K562 (cell line): ENCODE results near the gene NFATC2. TPM values are rescaled to one million over a fixed set of nuclear protein-coding genes. Genes with fewer than 3 reads are reported as not detected.

Source experiments
- ATAC-seq: fragments of 200-7000 bp; cut with Tn5 transposase; 3 replicates; pipeline ENCODE4 v1.9.1; 2020; ENCODE audit warnings: moderate library complexity
- BruUV-seq: library from RNA; stranded (reverse); fragments of 400-500 nt; replicated peaks from 2 replicates; lab custom pipeline; 2021; lab: Mats Ljungman, UMichigan
- CTCF ChIA-PET: fragments of 300-600 bp; formaldehyde crosslinking; extraction: SDS; loops from one replicate; lab custom pipeline; 2021; ENCODE audit warnings: low intra/inter-chr PET ratio; lab: Yijun Ruan, JAX
- POLR2A ChIA-PET: fragments of 300-600, 350-650 bp; sonication (Branson Sonifier 250); formaldehyde crosslinking; extraction: SDS; loops from one replicate; lab custom pipeline; 2021; ENCODE audit warnings: antibody characterized with exemption, inconsistent platforms; lab: Yijun Ruan, JAX
- DNase-seq, 4 experiments: peaks; one replicate each; pipeline versions ENCODE4 v3.0.0 to v3.0.0-alpha.2; 2011 to 2018; ENCODE audit warnings: low spot score in 3 of 4, mixed read lengths in 3 of 4; ENCODE audit errors: extremely low read depth in 1 of 4
- FAIRE-seq: peaks from 2 replicates; lab custom pipeline; 2011; peaks lifted over from hg19 to GRCh38; lab: Jason Lieb, UNC
- H2AFZ ChIP-seq: 2 replicates; pipeline ENCODE4 v1.6.0; 2011; ENCODE audit warnings: low read depth, low read length, control low read depth, inconsistent platforms
- H3K27ac ChIP-seq: fragments of 200-600 bp; 3 replicates; pipeline ENCODE4 v1.8.0; 2011; ENCODE audit warnings: low read depth, mild to moderate bottlenecking, control low read depth, inconsistent platforms, low read length, moderate library complexity, mixed read lengths; ENCODE audit errors: extremely low read depth
- H3K27me3 ChIP-seq, 2 experiments: fragments of 300-600 bp in 1 of 2; 2 replicates in 1 of 2; 3 replicates in 1 of 2; pipeline versions ENCODE4 v1.6.0 to v1.8.0; 2011; ENCODE audit warnings: inconsistent platforms in 2 of 2, low read length in 2 of 2, mild to moderate bottlenecking in 1 of 2, mixed read lengths in 1 of 2, moderate library complexity in 1 of 2; ENCODE audit not compliant: control insufficient read depth in 2 of 2, insufficient read depth in 2 of 2
- H3K36me3 ChIP-seq: fragments of 300-600 bp; 3 replicates; pipeline ENCODE4 v1.8.0; 2011; ENCODE audit warnings: mild to moderate bottlenecking, low read length, inconsistent platforms; ENCODE audit not compliant: control insufficient read depth, insufficient read depth
- H3K4me1 ChIP-seq, 2 experiments: fragments of 200-600 bp in 1 of 2; replicated peaks in 1 of 2; 2 replicates in 1 of 2; 3 replicates in 1 of 2; pipeline versions ENCODE4 v1.5.1 to v1.8.0; 2011; ENCODE audit warnings: inconsistent platforms in 2 of 2, low read length in 2 of 2, mild to moderate bottlenecking in 1 of 2, mixed read lengths in 1 of 2, moderate library complexity in 1 of 2; ENCODE audit not compliant: control insufficient read depth in 2 of 2, insufficient read depth in 2 of 2
- H3K4me2 ChIP-seq: 2 replicates; pipeline ENCODE4 v1.6.1; 2011; ENCODE audit warnings: low read length, control low read depth, inconsistent platforms, mixed read lengths; ENCODE audit not compliant: insufficient read depth
- H3K4me3 ChIP-seq: fragments of 200-600 bp; sonication (generic), shearing (Covaris generic); 2 replicates; pipeline ENCODE4 v1.5.1; 2016; ENCODE audit warnings: control low read depth, inconsistent platforms
- H3K79me2 ChIP-seq: fragments of 200-600 bp; 3 replicates; pipeline ENCODE4 v1.8.0; 2011; ENCODE audit warnings: low read length, inconsistent platforms; ENCODE audit not compliant: control insufficient read depth, insufficient read depth
- H3K9ac ChIP-seq, 2 experiments: 2 replicates each; pipeline versions ENCODE4 v1.6.0 to v1.6.1; 2011; ENCODE audit warnings: low read depth in 2 of 2, low read length in 2 of 2, control low read depth in 1 of 2, inconsistent platforms in 1 of 2, mild to moderate bottlenecking in 1 of 2, mixed read lengths in 1 of 2; ENCODE audit not compliant: insufficient read depth in 1 of 2
- H3K9me1 ChIP-seq: one replicate; pipeline ENCODE4 v1.6.0; 2011; ENCODE audit warnings: inconsistent platforms, mild to moderate bottlenecking, low read length, moderate library complexity; ENCODE audit not compliant: control insufficient read depth, insufficient read depth
- H3K9me3 ChIP-seq: replicated peaks from 2 replicates; pipeline ENCODE4 v1.5.1; 2011; ENCODE audit warnings: low read depth, low read length, inconsistent platforms; ENCODE audit not compliant: control insufficient read depth, insufficient read depth
- H4K20me1 ChIP-seq: replicated peaks from 2 replicates; pipeline ENCODE4 v1.6.1; 2011; ENCODE audit warnings: low read length, inconsistent platforms, mixed read lengths; ENCODE audit not compliant: control insufficient read depth, insufficient read depth
- CCNT2 ChIP-seq: IDR thresholded peaks from 2 replicates; pipeline ENCODE4 v1.6.1; 2011; ENCODE audit warnings: borderline replicate concordance, low read depth, mild to moderate bottlenecking, moderate library complexity, mixed read lengths, low read length; ENCODE audit not compliant: insufficient read length; ENCODE audit errors: extremely low read depth
- CTBP1 ChIP-seq: fragments of 450-650 bp; IDR thresholded peaks from 2 replicates; pipeline ENCODE4 v1.6.1; 2016; ENCODE audit warnings: borderline replicate concordance
- FOSL1 ChIP-seq: fragments of 200-800 bp; sonication (Bioruptor generic); conservative IDR thresholded peaks from 2 replicates; pipeline ENCODE4 v1.6.1; 2016; ENCODE audit warnings: missing genetic modification characterization, missing compliant biosample characterization
- GATA2 ChIP-seq: sonication (generic); formaldehyde crosslinking; IDR thresholded peaks from 2 replicates; pipeline ENCODE4 v1.4.0; 2020; ENCODE audit warnings: mild to moderate bottlenecking, missing genetic modification reagents
- MAFF ChIP-seq: IDR thresholded peaks from 2 replicates; pipeline ENCODE4 v1.6.1; 2012; ENCODE audit warnings: low read length, improper control_type of control experiment
- NEUROD1 ChIP-seq: fragments of 150-350 bp; IDR thresholded peaks from 2 replicates; pipeline ENCODE4 v1.6.1; 2014; ENCODE audit warnings: borderline replicate concordance, low read length, low read depth; ENCODE audit not compliant: partially characterized antibody
- NFE2 ChIP-seq: IDR thresholded peaks from 2 replicates; pipeline ENCODE4 v1.6.1; 2014; ENCODE audit warnings: antibody characterized with exemption, low read depth
- NRF1 ChIP-seq, 2 experiments: fragments of 450-650 bp; IDR thresholded peaks in 1 of 2; conservative IDR thresholded peaks in 1 of 2; 2 replicates each; pipeline ENCODE4 v1.6.1; 2014; ENCODE audit warnings: mild to moderate bottlenecking in 2 of 2
- PYGO2 ChIP-seq: fragments of 450-650 bp; IDR thresholded peaks from 2 replicates; pipeline ENCODE4 v1.6.1; 2016; ENCODE audit warnings: mild to moderate bottlenecking, missing genetic modification characterization, moderate library complexity, missing compliant biosample characterization
- SMARCC2 ChIP-seq: fragments of 450-650 bp; IDR thresholded peaks from 2 replicates; pipeline ENCODE4 v1.6.1; 2017; ENCODE audit warnings: antibody characterized with exemption, moderate library complexity, mild to moderate bottlenecking, low read depth
- SOX6 ChIP-seq: fragments of 450-650 bp; IDR thresholded peaks from 2 replicates; pipeline ENCODE4 v1.6.1; 2014; ENCODE audit warnings: mild to moderate bottlenecking
- SRSF1 ChIP-seq: fragments of 200-400 bp; formaldehyde crosslinking; IDR thresholded peaks from 2 replicates; pipeline ENCODE4 v1.6.1; 2017; ENCODE audit warnings: mild to moderate bottlenecking, low read depth, low read length, moderate library complexity
- WGBS: fragments of 100-300 bp; shearing (Covaris generic); methylation state at CpG from one replicate; pipeline ENCODE4 v1.1.6; 2016; ENCODE audit warnings: low coverage, mixed read lengths; ENCODE audit not compliant: insufficient coverage; ENCODE audit errors: missing lambda C conversion rate; 5-methylcytosine and 5-hydroxymethylcytosine counted together
- in situ Hi-C: fragments of 300-500 bp; cut with MboI; formaldehyde crosslinking; loops from 4 replicates; pipeline ENCODE4 v1.15.0; 2018; ENCODE audit warnings: inconsistent platforms, mixed read lengths
- intact Hi-C: fragments of 100-400 bp; cut with micrococcal nuclease; formaldehyde crosslinking; loops from 2 replicates; pipeline ENCODE4 v1.14.2; 2022
- polyA plus RNA-seq, 8 experiments: library from polyadenylated mRNA; depleted of rRNA in 4 of 8; stranded (reverse) in 5 of 8; unstranded in 3 of 8; fragments of >200 nt; fragmentation: Nextera tagmentation in 2 of 8; fragmentation: Illumina TruSeq in 1 of 8; extraction: Ambion mirVana in 2 of 8; extraction: Trizol in 1 of 8; gene quantifications; 2 replicates each; pipeline versions ENCODE4 v1.2.1 to v1.2.3, GENCODE V29; 2011 to 2014; ENCODE audit warnings: inconsistent platforms in 1 of 8, missing spikeins in 1 of 8
- total RNA-seq, 7 experiments: library from RNA; depleted of rRNA in 6 of 7; stranded (reverse); fragments of >200 nt in 6 of 7; fragmentation: Illumina TruSeq in 2 of 7; extraction: Trizol in 2 of 7; gene quantifications; 2 replicates each; pipeline versions ENCODE4 v1.2.1 to v1.2.3, GENCODE V29; 2011 to 2021; ENCODE audit warnings: low replicate concordance in 1 of 7
- TF ChIP-seq, protein P1 (sequence below): fragments of 250-450 bp; sonication (Bioruptor Pico); IDR thresholded peaks from 2 replicates; pipeline ENCODE4 v1.8.0; 2022; ENCODE audit warnings: moderate library complexity, mild to moderate bottlenecking, inconsistent platforms
- TF ChIP-seq, protein P2 (sequence below): fragments of 450-650 bp; IDR thresholded peaks from 2 replicates; pipeline ENCODE4 v1.6.1; 2016; ENCODE audit warnings: antibody characterized with exemption
- TF ChIP-seq, protein P3 (sequence below), 2 experiments: fragments of 450-650 bp in 1 of 2; sonication (generic) in 1 of 2; formaldehyde crosslinking in 1 of 2; IDR thresholded peaks in 1 of 2; conservative IDR thresholded peaks in 1 of 2; 2 replicates each; pipeline versions ENCODE4 v1.6.1 to v1.8.1; 2016 to 2023; ENCODE audit warnings: mild to moderate bottlenecking in 2 of 2, moderate library complexity in 2 of 2, inconsistent platforms in 1 of 2, missing genetic modification reagents in 1 of 2

The NFATC2 gene
- total and polyA plus RNA-seq, 9 of the 15 experiments (the other 6 are each of a cell fraction or from before 2014, with no cell fraction given) = 1.9 to 11.2 (median 3.0) TPM

DNA sequence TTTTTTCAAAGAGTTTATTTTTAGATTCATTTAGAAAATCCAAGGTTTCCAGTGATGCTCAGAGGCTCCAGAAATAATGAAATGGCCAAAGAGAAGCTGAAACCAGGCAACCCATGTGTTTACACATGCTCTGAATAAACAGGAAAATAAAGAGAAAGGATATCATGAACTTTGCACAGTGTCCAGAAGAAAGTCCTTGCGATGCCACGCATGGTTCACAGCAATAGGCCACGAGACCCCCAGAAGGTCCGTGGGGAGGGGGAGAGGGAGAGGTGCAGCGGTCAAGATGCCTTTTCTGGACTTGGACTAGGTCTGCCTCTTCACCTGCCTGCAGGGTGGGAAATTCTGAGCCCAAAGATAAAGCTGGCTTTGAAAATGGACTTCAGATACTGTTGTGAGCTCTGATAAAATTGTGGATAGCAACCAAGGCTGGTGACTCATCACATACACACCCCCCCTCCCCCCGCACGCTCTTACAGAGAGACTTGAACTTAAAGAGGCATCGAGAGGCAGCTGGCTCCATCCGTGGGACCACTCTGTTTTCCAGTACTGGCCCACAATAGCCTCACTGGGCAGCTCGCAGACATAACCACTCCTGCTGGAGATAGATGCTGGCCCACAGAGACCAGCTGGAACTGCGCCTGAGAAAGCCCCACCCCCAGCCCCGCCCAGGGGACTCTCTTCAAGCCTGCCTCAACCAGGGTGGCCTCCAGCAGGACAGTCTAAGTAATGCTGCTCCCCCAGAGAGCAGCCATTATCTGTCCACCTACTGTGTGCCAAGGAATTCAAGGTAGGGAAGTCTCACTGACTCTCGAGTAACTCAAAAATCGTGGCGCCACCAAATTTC lies 21.2 kb upstream of the NFATC2 start:
- in situ Hi-C loops = no loop called here
- 0 out of 3 replicates have a peak overlapping the region, but pooled peaks have one; percentile 34 for H3K27ac ChIP-seq
- H3K9me3 ChIP-seq = 0 out of 2 replicates have a peak, but pooled peaks cover 2% of the 10 kb centered on the region
- H3K27me3 ChIP-seq = peaks cover 20 to 25% of the 10 kb centered on the region in 2 experiments
- no TSS peak for BruUV-seq
- ChIA-PET POLR2A (interaction anchor here (2.2 kb wide), 1 partner anchor 10 kb away, joined by 11 read pairs; no protein-coding TSS in a partner anchor), CTCF (no interaction called here)
- H3K4me2 ChIP-seq = peak overlapping the region; percentile 67
- FAIRE-seq (peak; percentile 89), ATAC-seq (peak; percentile 96), DNase-seq (peak; percentile 81 to 87 (median 85))
- 10% methylated on average over 15 of the region's 15 CpGs for WGBS
- 0 out of 4 replicates have a peak overlapping the region, but pooled peaks of 1 of the 2 experiments have one; percentile 4 for H3K9ac ChIP-seq
- H4K20me1 ChIP-seq = peaks cover 6% of the 10 kb centered on the region
- peaks cover 27 to 31% of the 10 kb centered on the region in 2 experiments for H3K4me1 ChIP-seq
- H3K36me3 ChIP-seq = no peaks in the 10 kb centered on the region
- no peaks in the 10 kb centered on the region for H3K9me1 ChIP-seq
- no peaks in the 10 kb centered on the region for H3K79me2 ChIP-seq
- intact Hi-C loops = no loop called here
- peak overlapping the region; percentile 73 for H2AFZ ChIP-seq
- H3K4me3 ChIP-seq = 0 out of 2 replicates have a peak overlapping the region, but pooled peaks have one; percentile 5
- TF ChIP-seq SMARCC2 = peak; percentile 52; the same call in 1 of the 2 replicates
- TF ChIP-seq SOX6 = peak; percentile 52; the same call in 1 of the 2 replicates
- peak; percentile 14; the same call in 1 of the 2 replicates for TF ChIP-seq GATA2 (CRISPR knock-in tag)
- peak; percentile 65 for TF ChIP-seq CCNT2
- peak in 1 of 2 experiments; percentile 22; a peak in 1 of 4 replicates for TF ChIP-seq NRF1 (conservative IDR thresholded peaks at IDR 0.05 in 1 of 2, IDR thresholded peaks at IDR 0.05 in 1 of 2)
- no peak for TF ChIP-seq PYGO2 (tag)
- TF ChIP-seq, protein P1, sequence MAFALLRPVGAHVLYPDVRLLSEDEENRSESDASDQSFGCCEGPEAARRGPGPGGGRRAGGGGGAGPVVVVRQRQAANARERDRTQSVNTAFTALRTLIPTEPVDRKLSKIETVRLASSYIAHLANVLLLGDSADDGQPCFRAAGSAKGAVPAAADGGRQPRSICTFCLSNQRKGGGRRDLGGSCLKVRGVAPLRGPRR (CRISPR knock-in tag) = no peak
- peak; percentile 66 for TF ChIP-seq CTBP1
- TF ChIP-seq, protein P2, sequence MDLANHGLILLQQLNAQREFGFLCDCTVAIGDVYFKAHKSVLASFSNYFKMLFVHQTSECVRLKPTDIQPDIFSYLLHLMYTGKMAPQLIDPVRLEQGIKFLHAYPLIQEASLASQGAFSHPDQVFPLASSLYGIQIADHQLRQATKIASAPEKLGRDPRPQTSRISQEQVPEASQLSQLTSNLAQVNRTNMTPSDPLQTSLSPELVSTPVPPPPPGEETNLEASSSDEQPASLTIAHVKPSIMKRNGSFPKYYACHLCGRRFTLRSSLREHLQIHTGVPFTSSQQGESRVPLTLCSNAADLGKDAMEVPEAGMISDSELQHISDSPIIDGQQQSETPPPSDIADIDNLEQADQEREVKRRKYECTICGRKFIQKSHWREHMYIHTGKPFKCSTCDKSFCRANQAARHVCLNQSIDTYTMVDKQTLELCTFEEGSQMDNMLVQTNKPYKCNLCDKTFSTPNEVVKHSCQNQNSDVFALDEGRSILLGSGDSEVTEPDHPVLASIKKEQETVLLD = 0 out of 2 replicates have a peak, but pooled peaks have one; percentile 47
- TF ChIP-seq NFE2 = peak; percentile 82; the same call in 1 of the 2 replicates
- TF ChIP-seq, protein P3, sequence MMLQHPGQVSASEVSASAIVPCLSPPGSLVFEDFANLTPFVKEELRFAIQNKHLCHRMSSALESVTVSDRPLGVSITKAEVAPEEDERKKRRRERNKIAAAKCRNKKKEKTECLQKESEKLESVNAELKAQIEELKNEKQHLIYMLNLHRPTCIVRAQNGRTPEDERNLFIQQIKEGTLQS (IDR thresholded peaks at IDR 0.05) = peak; percentile 96
- TF ChIP-seq, protein P3 (CRISPR knock-in tag; conservative IDR thresholded peaks at IDR 0.05) = peak; percentile 63; the same call in 1 of the 2 replicates
- peak; percentile 97 for TF ChIP-seq FOSL1 (tag)
- peak; percentile 45; the same call in 1 of the 2 replicates for TF ChIP-seq MAFF
- no peak for TF ChIP-seq SRSF1
- peak; percentile 53 for TF ChIP-seq NEUROD1
